Lower leg skin (tissue), 3 donors: ENCODE measurements around the gene ZSWIM3.

Experiments
- CTCF ChIP-seq, 3 donors: fragments of 450-650 bp; IDR thresholded peaks; one replicate each; pipeline ENCODE4 v1.5.1; 2016; ENCODE audit warnings: antibody characterized with exemption in 3 of 3, mild to moderate bottlenecking in 3 of 3, moderate library complexity in 2 of 3
- POLR2A ChIP-seq, 2 donors: fragments of 450-650 bp; IDR thresholded peaks; one replicate each; pipeline ENCODE4 v1.6.1; 2016 to 2017; ENCODE audit warnings: antibody characterized with exemption in 2 of 2, mild to moderate bottlenecking in 1 of 2, moderate library complexity in 1 of 2

- TF ChIP-seq CTCF (IDR thresholded peaks at IDR 0.05) (no peak), POLR2A (IDR thresholded peaks at IDR 0.05) (no peak)
Observed at GRCh38 chr20:45898285-45898684, 40.9 kb downstream of the ZSWIM3 start.
